DMS 273 (cell line): ENCODE results near the gene MMP15.
"Not testable (repeated sequence)": the region's sequence is repeated elsewhere in the genome, so short reads cannot be mapped to it uniquely, and the experiment has no call there.

Experiments used
- DNase-seq: peaks from one replicate; lab custom pipeline; 2025; ENCODE audit not compliant: unreplicated experiment; lab: John Stamatoyannopoulos, UW

MMP15 gene

GRCh38 chr16:58085584-58086251 lies 60.2 kb downstream of the MMP15 start:
- DNase-seq, result no peak

GRCh38 chr16:58086381-58087208 lies 61.0 kb downstream of the MMP15 start:
- no peak for DNase-seq

GRCh38 chr16:58087209-58087913 lies 61.8 kb downstream of the MMP15 start:
- DNase-seq, result no peak

- DNase-seq, result no peak
These were observed 62.5 kb downstream of the MMP15 start for GRCh38 chr16:58088091-58088490.

- not testable (repeated sequence) for DNase-seq
These were observed 64.8 kb downstream of the MMP15 start for GRCh38 chr16:58090396-58090795.

- DNase-seq, result no peak
These were observed 68.5 kb downstream of the MMP15 start for GRCh38 chr16:58094026-58094425.

- DNase-seq, result no peak
These were observed 69.4 kb downstream of the MMP15 start for GRCh38 chr16:58094791-58095574.

- DNase-seq, result not testable (repeated sequence)
These were observed 70.0 kb downstream of the MMP15 start for GRCh38 chr16:58095575-58095960.

- peak; percentile 14 for DNase-seq
These were observed 70.7 kb downstream of the MMP15 start for GRCh38 chr16:58096249-58096648.
